Immature natural killer cell (primary cell): ENCODE results near the gene SNX10. TPM values are rescaled to one million over a fixed set of nuclear protein-coding genes. Genes with fewer than 3 reads are reported as not detected.

ENCODE experiments used
- DNase-seq, 3 donors: peaks; one replicate each; pipeline ENCODE4 v3.0.0; 2022; ENCODE audit warnings: mixed read lengths in 1 of 3
- H3K27ac Mint-ChIP-seq, 6 donors: one replicate each; pipeline ENCODE4 v1.8.0; 2020; ENCODE audit warnings: mixed read lengths in 6 of 6, mild to moderate bottlenecking in 5 of 6, inconsistent platforms in 4 of 6, moderate library complexity in 3 of 6
- H3K27me3 Mint-ChIP-seq, 3 donors: one replicate each; pipeline ENCODE4 v1.8.0; 2020 to 2021; ENCODE audit warnings: low read depth in 3 of 3, mild to moderate bottlenecking in 3 of 3, mixed read lengths in 3 of 3, moderate library complexity in 3 of 3, inconsistent platforms in 1 of 3
- H3K36me3 Mint-ChIP-seq, 3 donors: one replicate each; pipeline ENCODE4 v1.8.0; 2020; ENCODE audit warnings: mixed read lengths in 3 of 3, inconsistent platforms in 2 of 3, mild to moderate bottlenecking in 2 of 3
- H3K4me1 Mint-ChIP-seq, 2 donors: one replicate each; pipeline ENCODE4 v1.8.0; 2020; ENCODE audit warnings: inconsistent platforms in 2 of 2, mild to moderate bottlenecking in 2 of 2, mixed read lengths in 2 of 2, moderate library complexity in 1 of 2
- H3K4me3 Mint-ChIP-seq, 5 donors: one replicate each; pipeline ENCODE4 v1.8.0; 2020; ENCODE audit warnings: mild to moderate bottlenecking in 5 of 5, mixed read lengths in 5 of 5, inconsistent platforms in 3 of 5, moderate library complexity in 3 of 5
- H3K9me3 Mint-ChIP-seq, 6 donors: one replicate each; pipeline ENCODE4 v1.8.0; 2020; ENCODE audit warnings: mild to moderate bottlenecking in 6 of 6, mixed read lengths in 6 of 6, inconsistent platforms in 4 of 6, moderate library complexity in 3 of 6
- polyA plus RNA-seq, 3 donors: library from polyadenylated mRNA; unstranded; fragments of 300-500 nt; fragmentation: Illumina TruSeq; gene quantifications; one replicate each; pipeline ENCODE4 v1.2.3, GENCODE V29; 2021

Gene SNX10
- polyA plus RNA-seq, 3 donors from 2014 or later, result 50.1 to 54.3 (median 51.8) TPM

DNA sequence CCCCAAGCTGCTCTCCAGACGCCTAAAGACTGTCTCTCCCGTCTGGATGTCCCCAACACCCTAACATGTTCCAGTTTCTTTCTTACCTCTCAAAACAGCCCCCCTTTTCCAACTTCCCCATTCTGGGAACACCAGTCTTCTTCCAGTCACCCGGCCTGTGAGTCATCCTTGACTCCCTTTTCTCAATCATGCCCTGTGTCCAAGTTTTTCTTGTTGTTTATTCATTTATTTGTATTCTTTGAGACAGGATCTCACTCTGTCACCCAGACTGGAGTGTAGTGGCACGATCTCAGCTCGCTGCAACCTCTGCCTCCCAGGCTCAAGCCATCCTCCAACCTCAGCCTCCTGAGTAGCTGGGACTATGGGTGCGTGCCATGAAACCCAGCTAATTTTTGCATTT is 15.6 kb downstream of the SNX10 start:
- Mint-ChIP-seq H3K4me3 (no peak overlapping the region), H3K27me3 (peaks cover 0 to 3% (median 2%) of the 10 kb centered on the region in 3 donors), H3K4me1 (peaks cover 30 to 57% of the 10 kb centered on the region in 2 donors), H3K9me3 (no peaks in the 10 kb centered on the region), H3K27ac (peak overlapping the region in 3 of 6 donors; percentile 5 to 67 (median 43)), H3K36me3 (peaks cover 8 to 31% (median 12%) of the 10 kb centered on the region in 3 donors)
- no peak for DNase-seq

DNA sequence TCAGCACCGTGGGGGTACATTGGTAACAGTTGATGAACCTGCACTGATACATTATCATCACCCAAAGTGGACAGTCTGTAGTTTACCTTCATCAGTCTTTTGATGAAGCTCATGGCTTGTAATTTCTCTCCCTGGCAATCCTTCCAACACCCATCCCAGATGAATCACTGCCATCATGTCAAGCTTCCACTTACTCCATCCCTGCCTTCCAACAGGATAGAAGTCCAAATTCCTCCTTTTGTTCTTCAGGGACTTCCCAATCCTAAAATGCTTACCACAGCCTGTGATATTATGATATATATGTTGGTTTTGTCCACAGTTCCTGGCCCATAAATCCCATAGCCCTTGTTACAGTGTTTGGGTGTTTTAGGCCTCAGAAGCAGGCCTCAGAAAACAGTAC is 16.1 kb downstream of the SNX10 start:
- Mint-ChIP-seq H3K36me3 (peaks cover 8 to 31% (median 12%) of the 10 kb centered on the region in 3 donors), H3K27ac (peak overlapping the region in 4 of 6 donors; percentile 17 to 81 (median 26)), H3K4me3 (no peak overlapping the region), H3K4me1 (peaks cover 30 to 58% of the 10 kb centered on the region in 2 donors), H3K27me3 (peaks cover 0 to 3% (median 2%) of the 10 kb centered on the region in 3 donors), H3K9me3 (no peaks in the 10 kb centered on the region)
- no peak for DNase-seq

GRCh38 chr7:26308551-26308950 is 16.9 kb downstream of the SNX10 start:
- H3K4me3 Mint-ChIP-seq, result no peak overlapping the region
- H3K4me1 Mint-ChIP-seq, result peaks cover 30 to 61% of the 10 kb centered on the region in 2 donors

DNA sequence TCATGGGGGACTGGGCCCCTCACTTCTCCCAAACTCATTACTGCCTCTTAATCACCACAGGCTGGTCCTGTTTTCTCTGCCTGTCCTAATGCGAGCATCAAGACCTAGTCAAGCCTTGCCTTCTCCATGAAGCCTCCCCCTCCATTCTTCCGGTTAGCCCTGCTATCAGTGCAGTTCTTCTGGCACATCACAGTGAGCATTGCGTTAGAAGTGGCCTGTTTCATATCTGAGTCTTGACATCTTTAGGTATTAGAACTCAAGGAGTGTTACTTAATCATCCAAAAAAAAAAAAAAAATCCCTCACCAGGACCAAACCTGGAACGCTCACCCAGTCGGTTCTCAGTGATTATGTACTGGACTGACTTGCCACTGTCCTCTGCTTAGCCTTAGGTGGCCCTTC is 17.4 kb downstream of the SNX10 start:
- no peak overlapping the region for H3K4me3 Mint-ChIP-seq
- H3K27ac Mint-ChIP-seq, result peak overlapping the region in 1 of 6 donors; percentile 32
- no peak for DNase-seq
- peaks cover 30 to 60% of the 10 kb centered on the region in 2 donors for H3K4me1 Mint-ChIP-seq
- peaks cover 4 to 27% (median 8%) of the 10 kb centered on the region in 3 donors for H3K36me3 Mint-ChIP-seq
- H3K27me3 Mint-ChIP-seq, result peaks cover 0 to 3% (median 2%) of the 10 kb centered on the region in 3 donors
- no peaks in the 10 kb centered on the region for H3K9me3 Mint-ChIP-seq

More at GRCh38 chr7:26308551-26308950, 16.9 kb downstream of the SNX10 start:
- peaks cover 4 to 27% (median 8%) of the 10 kb centered on the region in 3 donors for H3K36me3 Mint-ChIP-seq
- DNase-seq, result no peak
- H3K27me3 Mint-ChIP-seq, result peaks cover 0 to 3% (median 2%) of the 10 kb centered on the region in 3 donors
- H3K27ac Mint-ChIP-seq, result no peak overlapping the region
- no peaks in the 10 kb centered on the region for H3K9me3 Mint-ChIP-seq

DNA sequence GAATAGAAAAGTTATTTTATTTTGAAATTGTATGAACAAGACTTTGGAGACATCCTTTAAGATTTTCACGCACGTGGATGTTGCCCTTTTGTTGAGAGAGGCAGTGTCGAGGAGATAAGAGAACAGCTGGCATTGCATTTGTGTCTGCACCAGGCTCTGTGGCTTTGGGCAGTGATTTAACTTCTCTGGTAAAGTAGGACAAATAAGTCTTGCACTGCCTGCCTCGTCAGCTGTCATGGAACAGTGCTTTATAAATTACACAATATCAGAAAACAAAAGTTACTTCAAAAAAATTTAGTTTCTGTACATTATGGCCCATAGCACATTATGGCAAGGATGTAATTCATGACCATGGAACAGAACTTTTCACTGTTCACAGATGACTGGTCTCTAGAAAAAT is 20.1 kb downstream of the SNX10 start:
- no peak for DNase-seq
- Mint-ChIP-seq H3K4me1 (peaks cover 14 to 57% of the 10 kb centered on the region in 2 donors), H3K9me3 (no peaks in the 10 kb centered on the region), H3K36me3 (peaks cover 4 to 23% (median 8%) of the 10 kb centered on the region in 3 donors), H3K4me3 (no peak overlapping the region), H3K27me3 (peaks cover 0 to 2% (median 1%) of the 10 kb centered on the region in 3 donors), H3K27ac (no peak overlapping the region)

DNA sequence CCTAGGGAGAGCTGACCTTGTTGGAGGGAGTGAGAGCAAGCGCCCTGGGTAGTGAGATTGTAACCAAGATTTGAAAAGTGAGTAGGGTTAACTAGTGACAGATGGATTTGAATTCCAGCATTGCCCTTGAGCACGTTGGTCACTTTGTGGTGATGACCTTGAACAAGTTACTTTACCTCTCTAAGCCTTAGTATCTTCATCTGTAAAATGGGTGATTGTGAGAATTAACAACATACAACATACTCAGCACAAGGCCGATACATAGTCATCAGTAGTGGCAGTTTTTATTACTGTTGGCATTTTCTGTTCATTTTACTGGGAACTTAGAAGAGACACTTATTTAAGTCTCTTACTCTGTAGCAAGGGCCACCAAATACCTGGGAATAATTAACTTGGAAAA is 25.5 kb downstream of the SNX10 start:
- no peak for DNase-seq
- no peaks in the 10 kb centered on the region for H3K9me3 Mint-ChIP-seq
- no peaks in the 10 kb centered on the region for H3K27me3 Mint-ChIP-seq
- H3K4me1 Mint-ChIP-seq, result peaks cover 12 to 39% of the 10 kb centered on the region in 2 donors
- H3K36me3 Mint-ChIP-seq, result peaks cover 0 to 3% (median 0%) of the 10 kb centered on the region in 3 donors
- peak overlapping the region in 1 of 6 donors; percentile 17 for H3K27ac Mint-ChIP-seq
- H3K4me3 Mint-ChIP-seq, result no peak overlapping the region

- H3K27ac Mint-ChIP-seq, result peak overlapping the region in 5 of 6 donors; percentile 1 to 80 (median 13)
- H3K4me3 Mint-ChIP-seq, result no peak overlapping the region
- H3K4me1 Mint-ChIP-seq, result peaks cover 12 to 44% of the 10 kb centered on the region in 2 donors
Measured at GRCh38 chr7:26318921-26319320, 27.3 kb downstream of the SNX10 start.

DNA sequence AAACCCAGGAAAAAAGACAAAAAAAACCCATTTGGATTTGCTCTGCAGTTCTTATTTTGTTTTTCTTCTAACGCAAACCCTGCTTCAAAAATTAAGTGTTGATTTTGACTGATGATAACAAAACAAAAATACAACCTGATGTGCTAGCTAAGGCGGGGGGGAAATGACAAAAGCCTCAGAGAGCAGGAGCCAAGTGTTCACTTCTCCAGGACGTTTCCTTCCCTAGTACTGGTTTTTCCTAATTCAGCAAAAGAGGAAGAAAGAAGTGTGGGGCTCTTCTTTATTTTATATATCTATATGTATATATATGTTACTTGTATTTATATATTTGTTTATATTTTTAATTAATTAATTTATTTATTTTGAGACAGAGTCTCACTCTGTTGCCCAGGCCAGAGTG is 28.0 kb downstream of the SNX10 start:
- H3K9me3 Mint-ChIP-seq, result no peaks in the 10 kb centered on the region
- DNase-seq, result no peak
- peaks cover 0 to 9% (median 4%) of the 10 kb centered on the region in 3 donors for H3K36me3 Mint-ChIP-seq
- no peak overlapping the region for H3K4me3 Mint-ChIP-seq
- H3K27ac Mint-ChIP-seq, result no peak overlapping the region
- H3K4me1 Mint-ChIP-seq, result peaks cover 10 to 40% of the 10 kb centered on the region in 2 donors
- no peaks in the 10 kb centered on the region for H3K27me3 Mint-ChIP-seq

More at GRCh38 chr7:26318921-26319320, 27.3 kb downstream of the SNX10 start:
- no peak for DNase-seq
- Mint-ChIP-seq H3K9me3 (no peaks in the 10 kb centered on the region), H3K27me3 (no peaks in the 10 kb centered on the region), H3K36me3 (peaks cover 0 to 6% (median 2%) of the 10 kb centered on the region in 3 donors)

GRCh38 chr7:26320878-26321277 is 29.2 kb downstream of the SNX10 start:
- peaks cover 0 to 9% (median 4%) of the 10 kb centered on the region in 3 donors for H3K36me3 Mint-ChIP-seq
- no peak for DNase-seq
- H3K27me3 Mint-ChIP-seq, result no peaks in the 10 kb centered on the region
- no peaks in the 10 kb centered on the region for H3K9me3 Mint-ChIP-seq
- H3K27ac Mint-ChIP-seq, result peak overlapping the region in 1 of 6 donors; percentile 23
- peaks cover 8 to 35% of the 10 kb centered on the region in 2 donors for H3K4me1 Mint-ChIP-seq
- no peak overlapping the region for H3K4me3 Mint-ChIP-seq

GRCh38 chr7:26321435-26321834 is 29.8 kb downstream of the SNX10 start:
- Mint-ChIP-seq H3K4me1 (peaks cover 8 to 35% of the 10 kb centered on the region in 2 donors), H3K27me3 (no peaks in the 10 kb centered on the region), H3K36me3 (peaks cover 0 to 9% (median 4%) of the 10 kb centered on the region in 3 donors), H3K4me3 (no peak overlapping the region), H3K9me3 (no peaks in the 10 kb centered on the region), H3K27ac (peak overlapping the region in 1 of 6 donors; percentile 23)
- no peak for DNase-seq

DNA sequence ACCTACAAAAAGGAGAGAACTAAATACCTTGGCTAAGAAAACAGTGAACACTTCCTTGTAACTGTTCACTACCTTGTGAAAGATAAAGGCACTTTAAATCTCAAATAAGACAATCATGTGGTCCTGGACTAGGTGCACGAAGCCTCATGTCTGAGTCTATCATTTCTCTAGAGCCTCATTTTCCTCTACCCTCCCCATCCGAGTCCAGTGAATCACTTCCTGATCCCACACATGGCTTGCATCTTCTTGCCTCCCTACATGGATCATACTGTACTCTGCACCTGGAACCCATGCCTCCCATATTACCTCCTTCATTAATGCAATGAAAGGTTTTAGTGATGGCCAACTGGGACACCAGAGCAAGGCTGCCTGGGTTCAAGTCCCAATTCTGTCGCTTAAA is 34.5 kb downstream of the SNX10 start:
- Mint-ChIP-seq H3K4me3 (no peak overlapping the region), H3K9me3 (no peaks in the 10 kb centered on the region), H3K27me3 (peaks cover 0 to 4% (median 2%) of the 10 kb centered on the region in 3 donors), H3K36me3 (peaks cover 4 to 17% (median 6%) of the 10 kb centered on the region in 3 donors), H3K27ac (peak overlapping the region in 1 of 6 donors; percentile 3), H3K4me1 (peaks cover 33 to 55% of the 10 kb centered on the region in 2 donors)
- no peak for DNase-seq

- Mint-ChIP-seq H3K36me3 (peaks cover 6 to 13% (median 11%) of the 10 kb centered on the region in 3 donors), H3K4me3 (peak overlapping the region in 1 of 5 donors; percentile 21), H3K27ac (peak overlapping the region in 4 of 6 donors; percentile 20 to 62 (median 50)), H3K9me3 (no peaks in the 10 kb centered on the region), H3K4me1 (peaks cover 36 to 60% of the 10 kb centered on the region in 2 donors), H3K27me3 (peaks cover 0 to 4% (median 2%) of the 10 kb centered on the region in 3 donors)
- DNase-seq, result no peak
Measured at GRCh38 chr7:26328498-26329390, 37.1 kb downstream of the SNX10 start.

DNA sequence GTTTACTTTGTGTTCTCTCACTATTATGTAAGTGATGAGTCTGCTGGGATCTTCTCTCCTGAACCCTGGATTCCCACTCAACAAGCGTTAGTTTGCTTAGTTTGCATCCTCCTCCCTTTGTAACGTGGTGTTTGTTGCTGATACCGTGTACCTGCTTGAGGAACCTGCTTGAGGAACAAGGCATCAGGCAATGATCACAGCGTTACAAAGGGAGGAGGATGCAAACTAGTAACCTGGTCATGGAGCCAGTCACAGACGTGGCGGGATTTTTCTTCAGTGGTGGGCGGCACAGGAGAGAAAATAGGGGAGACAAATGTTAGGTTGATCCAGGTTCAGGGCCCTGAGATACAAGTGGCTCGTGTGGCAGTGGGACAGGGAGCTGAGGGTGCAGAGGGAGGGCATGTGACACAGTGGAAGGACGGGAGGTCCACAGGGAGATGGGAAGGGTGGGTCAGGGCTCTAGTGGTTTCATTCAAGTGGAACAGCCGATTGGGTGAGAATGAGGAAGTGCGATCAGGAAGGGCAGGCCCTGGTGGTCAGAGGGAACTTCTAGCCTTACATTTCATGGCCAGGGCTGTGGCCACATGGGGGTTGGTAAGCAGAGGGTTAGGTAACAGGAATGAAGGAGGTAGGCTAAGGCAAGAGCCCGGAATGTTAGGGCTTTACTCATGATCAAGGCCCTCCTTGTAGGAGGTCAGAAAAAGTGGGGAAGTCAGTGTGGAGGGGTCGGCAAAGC is 38.0 kb downstream of the SNX10 start:
- H3K27ac Mint-ChIP-seq, result peak overlapping the region in 4 of 6 donors; percentile 34 to 79 (median 66)
- H3K4me3 Mint-ChIP-seq, result peak overlapping the region in 1 of 5 donors; percentile 8
- H3K27me3 Mint-ChIP-seq, result peaks cover 0 to 4% (median 2%) of the 10 kb centered on the region in 3 donors
- H3K9me3 Mint-ChIP-seq, result no peaks in the 10 kb centered on the region
- peaks cover 6 to 8% (median 6%) of the 10 kb centered on the region in 3 donors for H3K36me3 Mint-ChIP-seq
- H3K4me1 Mint-ChIP-seq, result peaks cover 44 to 65% of the 10 kb centered on the region in 2 donors
- no peak for DNase-seq
